HL-60 (cell line): ENCODE measurements around the gene SH3GL1.

ENCODE experiments used
- GABPA ChIP-seq: IDR thresholded peaks from 2 replicates; pipeline ENCODE4 v1.6.1; 2012; ENCODE audit warnings: low read depth
- POLR2AphosphoS5 ChIP-seq: IDR thresholded peaks from 2 replicates; pipeline ENCODE4 v1.6.1; 2012; ENCODE audit warnings: low read depth
- SPI1 ChIP-seq: IDR thresholded peaks from 2 replicates; pipeline ENCODE4 v1.6.1; 2012; ENCODE audit warnings: low read depth, mild to moderate bottlenecking, borderline replicate concordance
- TF ChIP-seq, protein P1 (sequence below): IDR thresholded peaks from one replicate; pipeline ENCODE4 v1.5.1; 2011; ENCODE audit warnings: low read length, control low read depth, inconsistent platforms; ENCODE audit not compliant: insufficient read depth
- TF ChIP-seq, protein P2 (sequence below): IDR thresholded peaks from 2 replicates; pipeline ENCODE4 v1.6.1; 2012; ENCODE audit warnings: low read depth; ENCODE audit not compliant: insufficient replicate concordance

DNA sequence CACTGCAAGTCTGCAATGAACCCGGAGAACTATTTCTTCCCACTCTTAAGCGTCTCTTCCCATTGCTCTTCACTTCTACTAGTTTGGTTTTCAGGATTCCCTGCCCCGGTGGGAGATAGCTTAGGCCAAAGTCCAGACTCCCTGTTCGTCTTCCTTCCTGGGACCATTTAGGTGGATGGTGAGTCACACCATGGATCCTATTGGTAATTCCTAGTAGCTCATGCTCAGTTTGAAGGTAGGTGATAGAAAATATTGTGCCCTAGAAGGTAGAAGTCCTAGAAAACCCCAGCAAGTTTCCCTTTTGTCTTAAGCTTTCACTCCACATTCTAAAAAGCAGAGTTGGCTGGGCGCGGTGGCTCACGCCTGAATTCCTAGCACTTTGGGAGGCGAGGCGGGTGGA lies 15.9 kb upstream of the SH3GL1 start:
- TF ChIP-seq POLR2AphosphoS5 (no peak), GABPA (no peak), SPI1 (no peak)
- TF ChIP-seq, protein P1, sequence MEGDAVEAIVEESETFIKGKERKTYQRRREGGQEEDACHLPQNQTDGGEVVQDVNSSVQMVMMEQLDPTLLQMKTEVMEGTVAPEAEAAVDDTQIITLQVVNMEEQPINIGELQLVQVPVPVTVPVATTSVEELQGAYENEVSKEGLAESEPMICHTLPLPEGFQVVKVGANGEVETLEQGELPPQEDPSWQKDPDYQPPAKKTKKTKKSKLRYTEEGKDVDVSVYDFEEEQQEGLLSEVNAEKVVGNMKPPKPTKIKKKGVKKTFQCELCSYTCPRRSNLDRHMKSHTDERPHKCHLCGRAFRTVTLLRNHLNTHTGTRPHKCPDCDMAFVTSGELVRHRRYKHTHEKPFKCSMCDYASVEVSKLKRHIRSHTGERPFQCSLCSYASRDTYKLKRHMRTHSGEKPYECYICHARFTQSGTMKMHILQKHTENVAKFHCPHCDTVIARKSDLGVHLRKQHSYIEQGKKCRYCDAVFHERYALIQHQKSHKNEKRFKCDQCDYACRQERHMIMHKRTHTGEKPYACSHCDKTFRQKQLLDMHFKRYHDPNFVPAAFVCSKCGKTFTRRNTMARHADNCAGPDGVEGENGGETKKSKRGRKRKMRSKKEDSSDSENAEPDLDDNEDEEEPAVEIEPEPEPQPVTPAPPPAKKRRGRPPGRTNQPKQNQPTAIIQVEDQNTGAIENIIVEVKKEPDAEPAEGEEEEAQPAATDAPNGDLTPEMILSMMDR = no peak
- TF ChIP-seq, protein P2, sequence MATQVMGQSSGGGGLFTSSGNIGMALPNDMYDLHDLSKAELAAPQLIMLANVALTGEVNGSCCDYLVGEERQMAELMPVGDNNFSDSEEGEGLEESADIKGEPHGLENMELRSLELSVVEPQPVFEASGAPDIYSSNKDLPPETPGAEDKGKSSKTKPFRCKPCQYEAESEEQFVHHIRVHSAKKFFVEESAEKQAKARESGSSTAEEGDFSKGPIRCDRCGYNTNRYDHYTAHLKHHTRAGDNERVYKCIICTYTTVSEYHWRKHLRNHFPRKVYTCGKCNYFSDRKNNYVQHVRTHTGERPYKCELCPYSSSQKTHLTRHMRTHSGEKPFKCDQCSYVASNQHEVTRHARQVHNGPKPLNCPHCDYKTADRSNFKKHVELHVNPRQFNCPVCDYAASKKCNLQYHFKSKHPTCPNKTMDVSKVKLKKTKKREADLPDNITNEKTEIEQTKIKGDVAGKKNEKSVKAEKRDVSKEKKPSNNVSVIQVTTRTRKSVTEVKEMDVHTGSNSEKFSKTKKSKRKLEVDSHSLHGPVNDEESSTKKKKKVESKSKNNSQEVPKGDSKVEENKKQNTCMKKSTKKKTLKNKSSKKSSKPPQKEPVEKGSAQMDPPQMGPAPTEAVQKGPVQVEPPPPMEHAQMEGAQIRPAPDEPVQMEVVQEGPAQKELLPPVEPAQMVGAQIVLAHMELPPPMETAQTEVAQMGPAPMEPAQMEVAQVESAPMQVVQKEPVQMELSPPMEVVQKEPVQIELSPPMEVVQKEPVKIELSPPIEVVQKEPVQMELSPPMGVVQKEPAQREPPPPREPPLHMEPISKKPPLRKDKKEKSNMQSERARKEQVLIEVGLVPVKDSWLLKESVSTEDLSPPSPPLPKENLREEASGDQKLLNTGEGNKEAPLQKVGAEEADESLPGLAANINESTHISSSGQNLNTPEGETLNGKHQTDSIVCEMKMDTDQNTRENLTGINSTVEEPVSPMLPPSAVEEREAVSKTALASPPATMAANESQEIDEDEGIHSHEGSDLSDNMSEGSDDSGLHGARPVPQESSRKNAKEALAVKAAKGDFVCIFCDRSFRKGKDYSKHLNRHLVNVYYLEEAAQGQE = no peak
